ENCODE data around the gene BBC3.

The BBC3 gene

GRCh38 chr19:47230054-47230920, 712 bp downstream of the BBC3 start:
- DNase-seq: no peak

GRCh38 chr19:47229676-47230053, 1.3 kb downstream of the BBC3 start:
- no peak for DNase-seq

- DNase-seq: no peak
Observed at GRCh38 chr19:47228937-47229675, 1.9 kb downstream of the BBC3 start.

GRCh38 chr19:47228168-47228936, 2.6 kb downstream of the BBC3 start:
- DNase-seq: no peak

GRCh38 chr19:47227352-47228167, 3.4 kb downstream of the BBC3 start:
- no peak for DNase-seq

GRCh38 chr19:47226426-47227351, 4.3 kb downstream of the BBC3 start:
- DNase-seq: peak; percentile 22

- peak; percentile 82 for DNase-seq
Observed at GRCh38 chr19:47225746-47226425, 5.1 kb downstream of the BBC3 start.

GRCh38 chr19:47221890-47222289, 9.1 kb downstream of the BBC3 start:
- no peak for DNase-seq

- no peak for DNase-seq
Observed at GRCh38 chr19:47221080-47221841, 9.7 kb downstream of the BBC3 start.

- DNase-seq: no peak
Observed at GRCh38 chr19:47215581-47215980, 15.4 kb downstream of the BBC3 start.

- DNase-seq: peak; percentile 57
Observed at GRCh38 chr19:47210689-47211316, 20.2 kb downstream of the BBC3 start.

- no peak for DNase-seq
Observed at GRCh38 chr19:47210180-47210490, 20.9 kb downstream of the BBC3 start.

GRCh38 chr19:47209319-47210179, 21.4 kb downstream of the BBC3 start:
- DNase-seq: no peak

GRCh38 chr19:47203254-47203653, 27.7 kb downstream of the BBC3 start:
- DNase-seq: no peak

- DNase-seq: no peak
Observed at GRCh38 chr19:47200530-47200929, 30.5 kb downstream of the BBC3 start.

GRCh38 chr19:47197141-47197540, 33.9 kb downstream of the BBC3 start:
- DNase-seq: no peak

GRCh38 chr19:47195434-47195833, 35.6 kb downstream of the BBC3 start:
- DNase-seq: no peak

GRCh38 chr19:47190167-47190727, 40.8 kb downstream of the BBC3 start:
- no peak for DNase-seq
